Fibroblast of upper back skin (primary cell): Measurements from ENCODE around the gene NTN1.

Source experiments
- DNase-seq: peaks from one replicate; pipeline ENCODE4 v3.0.0-alpha.2; 2013

NTN1 gene

DNA sequence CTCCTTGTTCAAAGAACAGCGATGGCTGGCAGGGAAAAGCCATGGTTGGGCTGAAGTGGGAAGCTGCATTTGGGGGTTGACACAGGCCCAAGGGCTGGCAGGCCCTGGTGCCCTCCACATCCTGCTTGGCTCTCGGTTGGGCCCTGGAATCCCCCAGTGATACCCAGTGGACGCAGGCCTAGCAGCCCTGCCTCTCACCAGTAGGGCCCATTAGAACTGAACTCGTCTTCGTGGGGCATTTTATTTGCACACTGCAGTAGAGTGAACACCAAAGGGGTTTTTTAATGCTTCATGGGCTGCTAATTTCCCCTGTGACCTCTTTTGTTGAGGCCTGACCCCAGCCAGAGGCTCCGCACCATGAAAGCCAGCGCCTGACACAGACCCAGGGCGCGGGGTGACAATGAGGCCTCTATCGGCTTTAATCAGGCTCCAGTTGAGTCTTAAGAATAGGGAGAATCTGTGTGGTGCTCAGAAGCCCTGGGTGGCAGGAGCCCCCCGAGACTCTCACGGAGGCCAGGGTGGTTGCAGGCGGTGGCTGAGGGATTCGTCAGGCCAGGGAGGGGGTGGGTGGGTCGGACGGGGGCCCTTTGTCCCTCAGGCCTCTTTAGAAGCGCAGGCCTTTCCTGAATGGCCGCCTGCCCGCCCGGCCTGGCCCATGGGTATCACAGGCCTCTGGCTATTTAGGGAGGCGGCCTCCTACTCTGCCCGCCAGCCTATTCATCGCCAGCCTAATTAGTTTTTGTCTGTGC, 199.3 kb downstream of the NTN1 start:
- DNase-seq: no peak

DNA sequence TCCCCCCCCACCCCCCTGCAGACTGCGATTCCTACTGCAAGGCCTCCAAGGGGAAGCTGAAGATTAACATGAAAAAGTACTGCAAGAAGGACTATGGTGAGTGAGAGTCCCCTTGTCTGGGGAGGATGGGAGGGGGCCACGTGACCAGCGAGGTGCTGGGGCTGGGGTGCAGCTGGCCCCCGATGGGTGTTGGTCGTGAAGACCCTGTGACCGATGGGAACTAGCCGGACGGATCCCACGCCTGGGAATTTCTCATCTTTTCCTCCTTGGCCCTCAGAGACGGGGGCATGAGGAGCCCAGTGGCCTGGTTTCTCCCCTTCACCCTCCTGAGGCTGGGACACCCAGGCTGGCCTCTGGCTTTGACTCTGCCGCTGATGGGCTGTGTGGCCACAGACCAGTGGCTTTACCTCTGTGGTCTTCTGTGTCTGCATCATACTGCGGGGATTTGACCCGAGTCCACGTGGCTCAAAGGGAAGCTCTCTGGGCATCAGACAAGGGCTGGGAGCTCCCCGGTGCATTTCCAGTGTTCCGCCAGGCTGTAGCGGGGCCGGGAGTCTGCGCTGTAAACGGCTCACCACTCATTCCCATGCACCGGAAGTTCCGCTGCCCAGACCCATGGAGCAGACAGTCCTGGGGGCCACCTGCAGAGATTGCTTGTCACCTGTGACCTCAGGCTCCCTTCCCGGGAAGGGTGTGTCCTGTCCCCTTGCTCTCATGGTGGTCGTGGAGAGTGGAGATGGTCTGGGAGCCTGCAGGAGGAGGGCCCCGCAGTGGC, 200.0 kb downstream of the NTN1 start:
- no peak for DNase-seq

DNA sequence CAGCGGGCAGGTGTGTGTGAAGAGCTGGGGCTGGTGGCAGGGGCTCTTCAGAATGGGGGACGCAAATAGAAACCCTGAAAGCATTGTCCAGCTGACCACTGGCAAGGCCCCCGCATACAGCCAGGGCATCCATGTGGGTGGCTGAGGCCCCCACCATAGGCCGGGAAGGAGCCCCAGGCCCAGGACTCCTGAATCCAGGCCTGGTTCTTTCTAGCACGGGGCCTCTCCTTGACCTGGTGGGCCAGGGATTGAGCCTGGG, 200.5 kb downstream of the NTN1 start:
- DNase-seq: no peak

DNA sequence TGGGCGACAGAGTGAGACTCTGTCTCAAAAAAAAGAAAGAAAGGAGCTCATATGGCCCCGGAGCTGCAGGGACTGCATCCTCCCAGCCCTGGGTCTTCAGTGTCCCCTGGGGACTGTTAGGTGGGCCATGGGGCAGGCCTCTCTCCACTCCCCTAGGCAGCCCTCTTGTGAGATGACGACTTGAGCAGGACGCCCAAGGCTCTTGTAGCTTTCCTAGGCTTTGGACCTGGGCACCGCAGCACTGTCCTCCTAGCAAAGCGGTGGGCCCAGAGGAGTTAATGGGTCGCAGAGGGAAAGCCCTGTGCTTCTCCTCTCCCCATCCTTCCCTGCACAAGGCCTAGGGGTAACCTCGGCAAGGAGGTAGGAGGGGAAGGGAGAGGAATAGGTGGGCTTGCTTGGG, 202.2 kb downstream of the NTN1 start:
- no peak for DNase-seq

DNA sequence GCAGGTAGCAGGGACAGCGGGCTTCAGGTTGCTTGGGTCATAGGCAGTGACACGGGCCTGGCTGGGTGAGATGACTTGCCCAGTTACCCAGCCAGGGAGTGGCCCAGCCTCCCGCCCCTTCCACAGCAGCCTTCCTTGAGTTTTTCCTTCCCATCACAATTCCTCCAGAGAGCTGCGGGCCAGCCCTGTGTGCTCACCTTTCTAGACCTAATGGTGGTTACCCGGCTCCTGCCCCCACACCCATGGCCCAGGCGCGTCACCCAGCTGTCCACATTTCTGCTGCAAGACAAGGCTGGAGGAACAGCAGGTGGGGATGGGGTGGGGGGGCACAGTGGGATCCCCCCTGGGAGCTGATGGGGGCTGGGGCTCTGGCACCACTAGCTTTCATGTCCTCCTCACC, 203.2 kb downstream of the NTN1 start:
- no peak for DNase-seq

DNA sequence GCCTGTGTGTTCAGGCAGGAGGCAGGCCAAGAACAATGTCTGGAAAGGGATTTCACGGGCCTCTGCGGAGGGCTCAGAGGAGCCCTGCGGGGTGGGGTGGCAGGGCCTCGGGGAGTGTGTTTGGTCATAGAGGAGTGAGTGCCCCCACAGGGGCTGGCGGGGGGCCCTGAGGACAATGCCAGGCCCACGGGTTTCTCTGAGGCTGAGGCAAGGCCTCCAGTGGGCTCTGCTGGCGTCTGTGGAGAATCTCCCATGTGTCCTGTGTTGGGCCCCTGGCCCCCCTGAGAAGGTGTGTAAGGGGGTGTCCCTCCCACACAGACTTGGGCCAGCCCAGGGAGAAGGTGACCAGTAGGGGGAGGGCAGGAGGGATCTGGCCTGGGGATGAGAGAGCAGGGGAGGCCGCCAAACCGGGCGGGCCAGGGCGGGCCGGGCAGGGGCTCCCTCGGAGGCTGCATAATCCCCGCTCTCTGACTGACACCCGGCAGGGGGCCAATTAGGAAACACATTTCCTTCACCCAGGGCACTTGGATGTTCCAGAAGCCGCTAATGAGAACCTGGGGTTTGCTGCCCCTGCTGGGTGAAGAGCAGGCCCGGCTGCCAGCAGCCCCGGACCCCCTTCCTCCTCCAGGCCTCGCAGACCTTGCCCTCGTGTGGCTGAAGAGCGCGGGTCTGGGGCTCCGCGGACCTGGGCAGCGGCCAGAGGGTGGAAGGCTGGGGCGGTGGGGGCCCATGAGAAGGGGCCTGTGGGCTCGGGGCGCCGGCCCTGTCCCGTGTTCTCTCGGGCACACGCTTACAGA, 204.2 kb downstream of the NTN1 start:
- DNase-seq: no peak

DNA sequence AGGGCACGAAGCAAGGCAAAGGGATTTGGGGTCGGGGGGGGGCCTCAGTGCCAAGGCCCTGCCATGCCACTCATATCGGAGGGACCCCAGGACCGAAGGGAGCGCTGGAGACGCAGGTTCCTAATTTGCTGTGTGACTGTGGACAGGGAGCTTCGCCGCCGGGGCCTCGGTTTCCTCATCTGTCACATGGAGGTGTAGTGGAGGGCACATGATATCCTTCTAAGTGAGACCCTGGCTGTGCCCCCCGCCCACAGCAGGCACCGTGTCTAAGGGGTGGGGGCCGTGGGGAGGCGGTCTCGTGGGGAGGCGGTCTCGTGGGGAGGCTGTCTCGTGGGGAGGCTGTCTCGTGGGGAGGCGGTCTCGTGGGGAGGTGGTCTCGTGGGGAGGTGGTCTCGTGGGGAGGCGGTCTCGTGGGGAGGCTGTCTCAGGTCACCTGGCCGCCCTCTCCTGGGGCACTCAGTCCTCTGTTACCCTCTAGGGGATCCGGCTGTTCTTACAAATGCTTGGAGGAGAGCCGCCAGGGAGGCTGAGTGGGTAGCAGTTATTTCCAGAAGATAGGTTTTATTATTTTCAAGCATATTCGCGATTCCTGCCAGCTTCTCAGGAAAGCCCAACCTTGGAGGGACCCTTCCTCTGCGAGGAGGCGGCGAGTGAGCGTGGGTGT, 205.0 kb downstream of the NTN1 start:
- no peak for DNase-seq

DNA sequence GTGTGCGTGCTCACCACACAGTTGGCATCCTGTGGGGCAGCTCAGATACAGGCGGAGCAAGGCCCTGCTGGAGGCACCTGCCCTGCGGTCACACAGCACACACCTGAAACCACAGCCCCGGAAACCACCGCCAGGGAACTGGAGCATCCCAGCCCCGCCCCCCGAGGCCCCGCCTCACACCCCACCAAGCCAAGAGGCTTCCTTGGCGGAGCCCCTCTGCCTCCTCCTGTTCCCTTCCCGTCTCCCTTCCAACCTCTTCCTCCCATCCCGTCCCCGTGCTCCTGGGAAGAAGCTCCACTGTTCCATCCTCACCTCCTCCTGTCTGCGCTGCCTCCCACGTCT, 205.5 kb downstream of the NTN1 start:
- DNase-seq: no peak

DNA sequence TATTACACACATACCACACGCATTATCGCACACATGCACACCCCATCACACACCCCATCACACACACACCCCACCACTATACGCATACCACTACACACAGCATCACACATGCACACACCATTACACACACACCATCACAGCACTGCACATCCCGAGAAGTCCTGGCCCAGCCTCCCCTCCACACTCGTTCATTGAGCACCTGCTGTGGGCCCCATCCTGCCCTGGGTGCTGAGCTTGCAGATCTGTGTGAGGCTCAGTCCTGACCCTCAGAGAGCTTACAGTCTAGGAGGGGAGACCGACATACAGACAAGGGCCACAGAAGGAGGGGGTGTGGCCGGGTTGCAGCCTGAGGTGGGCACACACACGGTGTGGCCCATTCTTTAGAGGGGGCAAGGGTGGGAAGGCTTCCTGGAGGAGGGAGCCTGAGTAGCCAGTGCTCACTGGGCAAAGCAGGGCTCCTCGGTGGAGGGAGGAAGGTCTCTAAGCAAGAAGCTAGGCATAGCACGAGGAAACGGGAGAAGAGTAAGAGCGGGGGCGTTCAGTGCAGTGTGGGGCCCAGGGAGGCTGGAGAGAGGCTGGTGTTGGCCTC, 206.6 kb downstream of the NTN1 start:
- no peak for DNase-seq

DNA sequence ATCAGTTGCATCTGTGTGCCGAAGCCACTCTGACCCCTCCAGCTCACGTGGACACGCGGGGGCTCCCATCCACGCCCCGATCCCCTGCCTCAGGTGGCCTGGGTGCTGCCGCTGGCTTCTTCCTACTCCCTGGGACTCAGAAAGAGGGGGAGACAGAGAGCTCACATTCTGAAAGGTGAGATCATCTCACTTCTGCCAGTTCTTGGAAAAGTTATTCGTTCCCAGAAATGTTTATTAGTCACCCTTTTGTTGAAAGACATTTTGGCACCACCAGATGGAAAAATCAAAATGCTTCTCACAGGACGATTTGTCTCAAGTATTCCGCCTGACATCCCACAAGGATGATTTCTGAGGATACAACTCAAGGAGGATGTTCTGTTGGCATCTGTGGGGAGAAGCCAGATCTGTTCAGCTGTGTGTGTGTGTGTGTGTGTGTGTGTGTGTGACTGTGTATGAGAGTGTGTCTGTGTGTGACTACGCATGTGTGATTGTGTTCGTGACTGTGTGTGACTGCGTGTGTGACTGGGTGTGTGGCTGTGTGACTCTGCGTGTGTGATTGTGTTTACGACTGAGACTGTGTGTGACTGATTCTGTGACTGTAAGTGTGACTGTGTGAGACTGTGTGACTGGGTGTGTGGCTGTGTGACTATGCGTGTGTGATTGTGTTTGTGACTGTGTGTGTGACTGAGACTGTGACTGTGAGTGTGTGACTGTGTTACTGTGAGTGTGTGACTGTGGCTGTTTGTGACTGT, 207.3 kb downstream of the NTN1 start:
- peak; percentile 96 for DNase-seq

DNA sequence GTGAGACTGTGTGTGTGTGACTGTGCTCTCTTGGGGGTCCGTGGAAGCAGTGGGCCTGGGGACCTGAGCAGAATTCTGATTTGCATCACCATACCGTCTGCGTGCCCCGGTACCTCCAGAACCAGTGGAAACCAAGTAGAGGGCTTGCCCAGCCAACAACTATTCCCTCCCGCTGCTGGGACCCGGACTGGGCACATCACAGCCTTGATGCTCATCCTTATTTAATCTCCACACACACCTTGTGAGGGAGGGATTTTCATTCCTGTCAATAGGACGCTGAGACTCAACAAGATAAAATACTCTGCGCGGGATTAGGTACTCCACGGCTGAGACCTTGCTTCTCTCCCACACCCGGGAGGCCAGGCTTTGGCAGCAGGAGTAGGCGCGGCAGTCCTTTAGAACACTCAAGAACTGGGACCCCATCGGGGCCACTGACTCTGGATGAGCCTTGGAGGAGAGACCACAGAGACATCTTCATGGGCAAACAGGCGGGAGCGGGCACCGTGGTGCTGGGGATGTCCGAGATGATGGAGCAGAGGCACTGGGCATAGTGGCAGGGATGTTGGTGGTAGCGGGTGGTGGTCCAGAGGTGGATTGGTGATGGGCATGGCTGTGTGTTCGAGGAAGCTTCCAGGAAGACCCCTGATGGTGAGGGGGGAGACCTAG, 208.0 kb downstream of the NTN1 start:
- DNase-seq: no peak

DNA sequence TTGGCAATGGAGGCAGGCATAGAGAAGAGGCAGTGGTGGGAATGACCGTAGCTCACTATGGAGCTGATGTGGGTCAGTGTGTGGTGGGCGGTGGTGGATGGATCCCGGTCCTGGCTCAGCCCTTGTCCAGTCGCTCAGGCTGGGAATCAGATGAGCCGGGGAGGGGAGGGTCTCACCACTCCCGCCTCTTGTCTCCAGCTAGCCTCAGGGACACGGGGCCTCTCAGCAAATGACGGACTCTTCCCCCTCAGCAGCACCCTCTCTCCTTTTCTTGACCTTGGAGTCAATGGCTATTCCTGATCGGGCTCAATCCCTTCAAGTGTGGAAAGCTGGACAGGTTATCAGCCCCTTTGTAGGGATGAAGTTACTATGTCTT, 208.5 kb downstream of the NTN1 start:
- DNase-seq: no peak

DNA sequence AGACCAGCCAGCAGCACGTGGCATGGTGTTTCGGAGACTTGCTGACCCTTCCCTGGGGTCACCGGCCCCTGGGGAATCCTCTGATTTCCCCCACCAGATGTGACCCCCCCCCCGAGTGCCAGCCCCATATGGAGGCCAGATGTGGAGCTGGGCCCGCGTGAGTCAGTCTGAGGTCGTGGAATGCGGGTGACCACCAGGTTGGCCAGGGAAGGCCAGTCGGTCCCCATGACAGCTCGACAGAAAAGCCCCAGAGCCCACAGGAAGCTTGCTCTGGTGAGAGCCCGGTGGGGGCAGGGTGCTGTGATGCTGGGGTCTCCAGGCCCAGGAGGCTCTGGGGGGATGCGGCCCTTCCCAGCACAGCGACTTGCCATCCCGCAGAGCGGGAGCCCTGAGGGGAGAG, 209.0 kb downstream of the NTN1 start:
- DNase-seq: peak; percentile 63

DNA sequence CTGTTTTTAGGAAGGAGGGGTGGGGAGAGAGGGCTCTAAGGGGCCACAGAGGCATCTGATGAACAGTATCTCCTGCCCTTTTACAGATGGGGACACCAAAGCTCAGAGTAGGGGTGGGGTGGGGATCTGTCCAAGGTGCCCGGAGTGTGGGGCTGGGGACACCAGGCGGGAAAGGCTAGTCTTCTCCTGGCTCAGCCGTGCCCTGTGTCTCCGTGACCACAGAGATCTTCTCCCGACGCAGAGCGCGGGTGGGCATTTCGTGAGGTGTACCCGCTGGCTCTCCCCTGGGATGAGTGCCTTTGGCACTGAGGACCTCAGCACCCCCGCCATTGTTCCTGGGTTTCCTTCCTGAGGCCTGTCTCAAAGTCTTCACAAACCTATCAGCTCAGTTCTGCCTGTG, 209.6 kb downstream of the NTN1 start:
- no peak for DNase-seq

DNA sequence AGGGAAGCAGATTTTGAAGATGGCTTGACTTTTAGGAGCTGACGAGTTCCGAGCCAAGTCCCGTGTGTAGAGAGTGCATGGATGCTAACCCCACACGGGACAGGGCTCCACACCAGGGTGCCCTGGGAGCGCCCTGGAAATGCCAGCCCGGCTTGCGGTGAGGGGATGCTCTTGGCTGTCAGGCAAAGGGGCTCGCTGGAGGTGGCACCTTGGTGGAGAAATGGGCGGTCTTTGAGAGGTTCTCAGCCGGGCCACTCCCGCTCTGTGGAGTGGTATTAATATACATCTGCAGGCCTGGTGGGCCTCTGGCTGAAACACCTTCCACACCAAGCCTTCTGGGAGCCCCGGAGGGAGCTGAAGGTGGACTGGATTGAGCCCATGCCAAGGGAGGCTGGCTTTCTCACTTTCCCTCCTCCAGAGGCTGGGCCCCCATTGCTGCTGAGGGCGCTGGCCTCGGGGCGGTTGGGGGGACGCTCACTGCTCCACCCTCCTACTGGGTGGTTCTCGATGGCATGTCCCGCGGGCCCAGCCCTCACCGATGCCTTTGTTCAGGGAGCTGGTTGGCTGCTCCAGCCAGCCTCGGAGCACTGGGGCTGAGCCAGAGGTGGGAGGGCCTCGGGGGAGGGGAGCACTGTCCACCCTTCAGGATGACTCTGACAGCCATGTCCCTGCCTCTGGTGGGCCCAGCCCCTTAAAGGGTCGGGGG, 210.3 kb downstream of the NTN1 start:
- no peak for DNase-seq

DNA sequence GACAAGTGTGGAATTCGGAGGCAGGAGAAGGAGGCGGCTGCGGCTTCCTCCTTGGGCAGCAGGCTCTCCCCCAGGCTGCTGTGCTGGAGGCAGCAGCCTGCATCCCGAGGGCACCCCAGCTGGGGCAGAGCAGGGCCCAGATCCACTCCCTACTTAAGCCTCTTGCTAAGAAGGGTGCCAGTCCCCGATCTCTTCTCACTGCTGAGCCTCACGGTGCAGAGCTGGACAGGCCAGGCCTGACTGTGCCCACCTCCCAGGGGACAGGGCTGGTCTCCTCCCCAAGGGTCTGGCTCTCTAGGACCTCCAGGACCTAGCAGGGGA, 210.8 kb downstream of the NTN1 start:
- no peak for DNase-seq

DNA sequence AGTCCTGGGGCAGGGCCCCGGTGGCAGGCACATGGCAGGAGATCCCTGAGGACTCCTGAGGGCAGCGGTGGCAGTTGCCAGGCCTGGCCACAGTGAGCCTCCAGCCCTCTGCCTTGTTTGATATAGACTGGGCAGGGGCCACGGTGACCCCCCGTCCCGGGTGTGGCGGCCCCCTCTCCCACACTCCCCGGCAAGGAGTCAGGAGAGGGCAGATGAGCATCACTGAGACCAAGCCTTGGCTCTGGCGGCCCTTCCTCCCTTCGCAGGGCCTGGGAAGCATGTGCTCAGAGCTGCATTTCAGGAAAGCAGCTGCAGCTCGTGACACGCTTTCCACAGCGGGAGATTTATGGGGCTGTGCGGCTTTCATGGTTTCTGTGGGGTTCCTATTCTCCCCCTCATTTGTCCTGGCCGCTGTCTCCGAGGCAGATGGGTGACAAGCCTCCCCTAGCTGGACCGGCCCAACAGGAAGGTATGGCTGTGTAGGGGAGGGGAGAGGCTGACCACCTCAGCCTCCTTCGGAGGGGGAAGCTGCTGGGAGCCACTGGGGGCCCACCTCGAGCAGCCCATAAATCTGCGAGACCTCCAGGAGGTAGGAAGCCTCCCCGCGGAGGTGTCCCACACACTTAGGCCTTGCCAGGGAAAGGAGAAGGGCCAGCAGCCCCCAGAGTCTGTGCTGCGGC, 211.4 kb downstream of the NTN1 start:
- DNase-seq: peak; percentile 85

DNA sequence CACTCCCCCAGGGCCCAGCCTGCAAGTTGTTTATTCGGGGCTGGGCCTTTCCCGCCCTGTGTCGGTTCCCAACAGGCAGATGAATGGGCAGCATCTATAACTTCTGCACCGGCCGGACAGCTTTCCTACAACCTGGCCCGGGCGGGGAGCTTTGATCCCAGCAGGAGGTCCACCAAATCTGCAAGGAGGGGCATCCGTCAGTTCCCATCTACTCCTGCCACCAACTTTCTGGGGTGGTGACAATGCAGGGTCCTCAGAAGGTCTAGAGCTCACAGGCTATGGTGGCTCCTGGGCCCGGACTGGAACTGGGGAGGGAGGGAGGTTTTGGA, 211.9 kb downstream of the NTN1 start:
- DNase-seq: no peak

DNA sequence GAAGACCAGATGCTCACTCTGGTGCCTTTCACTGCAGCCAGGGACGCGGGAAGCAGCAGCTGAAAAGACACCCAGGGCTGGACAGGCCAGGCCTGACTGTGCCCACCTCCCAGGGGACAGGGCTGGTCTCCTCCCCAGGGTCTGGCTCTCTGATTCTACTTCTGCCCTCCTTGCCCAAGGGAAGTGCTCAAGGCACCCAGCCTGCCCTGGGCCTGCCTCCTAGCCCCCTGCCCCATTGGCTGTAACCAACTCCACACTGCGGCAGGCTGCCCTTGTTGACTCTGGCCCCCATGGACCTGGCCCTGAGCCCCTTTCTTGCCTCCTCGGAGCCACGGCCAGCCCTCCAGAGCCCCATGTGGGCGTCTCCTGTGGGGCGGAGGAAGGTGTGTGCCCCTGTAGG, 212.5 kb downstream of the NTN1 start:
- no peak for DNase-seq

DNA sequence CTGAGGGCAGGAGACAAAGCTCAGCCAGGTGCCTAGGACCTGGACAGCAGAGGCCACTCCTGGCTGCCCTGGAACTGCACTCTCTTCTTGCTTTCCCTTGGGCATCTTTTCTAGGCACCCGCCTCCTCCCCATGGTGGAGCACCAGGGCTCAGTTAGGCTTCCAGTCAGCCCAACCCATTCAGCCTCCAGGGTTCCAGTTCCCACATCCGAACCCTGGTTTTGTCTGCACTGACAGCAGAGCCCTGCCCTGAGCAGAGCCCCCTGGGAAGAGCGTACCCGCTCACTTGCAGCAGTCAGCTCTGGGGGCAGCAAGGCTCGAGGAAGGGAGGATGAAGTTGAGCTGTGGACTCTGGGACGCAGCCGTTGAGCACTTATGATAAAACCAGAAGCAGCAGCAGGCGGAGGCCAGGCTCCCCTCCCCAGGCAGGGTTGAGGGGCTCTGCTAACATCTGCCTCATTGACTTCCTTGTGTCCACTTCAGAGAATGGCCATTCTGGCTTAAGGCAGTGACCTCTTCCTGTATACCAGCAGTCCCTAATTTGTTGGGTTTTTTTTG, 213.2 kb downstream of the NTN1 start:
- no peak for DNase-seq

DNA sequence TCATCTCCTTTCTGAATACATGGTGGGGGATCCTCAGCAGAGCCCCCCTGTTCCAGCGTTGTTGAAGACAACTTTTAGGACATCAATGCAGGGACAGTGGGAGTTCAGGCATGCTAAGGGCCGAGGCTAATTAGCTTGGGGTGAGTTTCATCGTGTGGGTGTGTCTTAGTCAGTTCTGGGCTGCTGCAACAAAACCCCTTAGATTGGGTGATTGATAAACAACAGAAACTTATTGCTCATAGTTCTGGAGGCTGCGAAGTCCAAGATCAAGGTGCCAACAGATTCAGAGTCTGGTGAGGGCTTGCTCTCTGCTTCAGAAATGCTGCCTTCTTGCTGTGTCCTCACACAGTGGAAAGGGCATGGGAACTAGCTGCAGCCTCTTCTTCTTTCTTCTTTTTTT, 214.0 kb downstream of the NTN1 start:
- DNase-seq: no peak
